H1 (cell line): ENCODE measurements around the gene EHD4. TPM values are rescaled to one million over a fixed set of nuclear protein-coding genes. Genes with fewer than 3 reads are reported as not detected.

Experiments
- CTCF ChIA-PET: fragments of 300-600 bp; sonication (Branson Sonifier 250); formaldehyde crosslinking; loops from one replicate; lab custom pipeline; 2021; ENCODE audit not compliant: partially characterized antibody; lab: Charles Lee
- POLR2A ChIA-PET: fragments of 300-600 bp; sonication (Branson Sonifier 250); formaldehyde crosslinking; loops from one replicate; lab custom pipeline; 2021; ENCODE audit warnings: inconsistent platforms; ENCODE audit not compliant: partially characterized antibody; lab: Charles Lee
- DNase-seq, 2 experiments: peaks; one replicate each; pipeline versions ENCODE4 v3.0.0 to v3.0.0-alpha.2; 2010 to 2022; ENCODE audit warnings: low spot score in 2 of 2, low read depth in 1 of 2, mixed read lengths in 1 of 2
- FAIRE-seq: peaks from 2 replicates; lab custom pipeline; 2011; peaks lifted over from hg19 to GRCh38; lab: Jason Lieb, UNC
- H2AFZ ChIP-seq: 2 replicates; pipeline ENCODE4 v1.8.1; 2012; ENCODE audit warnings: low read length, inconsistent platforms
- H2AK5ac ChIP-seq: 2 replicates; pipeline ENCODE4 v1.6.1; 2013; ENCODE audit warnings: low read depth, low read length
- H2BK120ac ChIP-seq: replicated peaks from 2 replicates; pipeline ENCODE3; 2013; ENCODE audit warnings: low read depth, low read length, inconsistent platforms
- H2BK12ac ChIP-seq: 2 replicates; pipeline ENCODE4 v1.6.1; 2013; ENCODE audit warnings: low read depth, low read length
- H2BK15ac ChIP-seq: 2 replicates; pipeline ENCODE4 v1.6.1; 2013; ENCODE audit warnings: low read length
- H2BK20ac ChIP-seq: 2 replicates; pipeline ENCODE4 v1.6.1; 2013; ENCODE audit warnings: low read length
- H2BK5ac ChIP-seq: 2 replicates; pipeline ENCODE4 v1.6.1; 2013; ENCODE audit warnings: low read depth, low read length
- H3K14ac ChIP-seq: 2 replicates; pipeline ENCODE4 v1.6.1; 2013; ENCODE audit warnings: inconsistent platforms; ENCODE audit not compliant: insufficient read length
- H3K18ac ChIP-seq: 2 replicates; pipeline ENCODE4 v1.6.1; 2013; ENCODE audit warnings: low read length; ENCODE audit errors: extremely low read depth
- H3K23ac ChIP-seq: 2 replicates; pipeline ENCODE4 v1.6.1; 2013; ENCODE audit warnings: inconsistent platforms; ENCODE audit not compliant: insufficient read length
- H3K23me2 ChIP-seq: 2 replicates; pipeline ENCODE4 v1.6.1; 2013; ENCODE audit warnings: low read depth, low read length
- H3K27ac ChIP-seq: 2 replicates; pipeline ENCODE4 v1.6.1; 2011; ENCODE audit warnings: low read depth, low read length, inconsistent platforms
- H3K27me3 ChIP-seq, 4 experiments: replicated peaks in 1 of 4; 1 replicate in 1 of 4; 2 replicates in 3 of 4; pipeline versions ENCODE4 v1.6.1 to v1.8.1; 2011 to 2013; ENCODE audit warnings: low read length in 3 of 4, mild to moderate bottlenecking in 3 of 4, inconsistent platforms in 2 of 4, mixed read lengths in 2 of 4, moderate library complexity in 1 of 4; ENCODE audit not compliant: control insufficient read depth in 3 of 4, insufficient read depth in 3 of 4; ENCODE audit errors: extremely low read depth in 1 of 4
- H3K36me3 ChIP-seq, 4 experiments: 2 replicates each; pipeline versions ENCODE4 v1.6.1 to v1.8.1; 2011 to 2013; ENCODE audit warnings: mild to moderate bottlenecking in 4 of 4, low read length in 3 of 4, moderate library complexity in 2 of 4, control low read depth in 1 of 4, inconsistent platforms in 1 of 4; ENCODE audit not compliant: insufficient read depth in 4 of 4, control insufficient read depth in 2 of 4
- H3K4ac ChIP-seq: replicated peaks from 2 replicates; pipeline ENCODE3; 2013; ENCODE audit warnings: low read length, low read depth, mixed read lengths, inconsistent platforms; ENCODE audit not compliant: insufficient read length
- H3K4me1 ChIP-seq, 4 experiments: replicated peaks in 1 of 4; 1 replicate in 1 of 4; 2 replicates in 3 of 4; pipeline versions ENCODE4 v1.6.1 to v1.8.1; 2011 to 2013; ENCODE audit warnings: low read length in 3 of 4, inconsistent platforms in 2 of 4, mixed read lengths in 1 of 4; ENCODE audit not compliant: insufficient read depth in 4 of 4, control insufficient read depth in 3 of 4
- H3K4me2 ChIP-seq, 2 experiments: 2 replicates each; pipeline versions ENCODE4 v1.6.1 to v1.8.1; 2011 to 2013; ENCODE audit warnings: low read depth in 2 of 2, low read length in 2 of 2, control low read depth in 1 of 2, inconsistent platforms in 1 of 2, mild to moderate bottlenecking in 1 of 2; ENCODE audit not compliant: insufficient read depth in 1 of 2
- H3K4me3 ChIP-seq, 4 experiments: fragments of 200-600, 300-600 bp in 1 of 4; sonication (generic), shearing (Covaris generic), sonication (Bioruptor Twin) in 1 of 4; 2 replicates each; pipeline versions ENCODE4 v1.5.1 to v1.8.1; 2011 to 2016; ENCODE audit warnings: low read length in 4 of 4, low read depth in 3 of 4, control low read depth in 2 of 4, inconsistent platforms in 2 of 4, mild to moderate bottlenecking in 2 of 4, mixed read lengths in 1 of 4, moderate library complexity in 1 of 4; ENCODE audit not compliant: insufficient read depth in 2 of 4; ENCODE audit errors: extremely low read depth in 1 of 4
- H3K56ac ChIP-seq: replicated peaks from 2 replicates; pipeline ENCODE3; 2013; ENCODE audit warnings: low read depth, mild to moderate bottlenecking, mixed read lengths, low read length, inconsistent platforms; ENCODE audit not compliant: insufficient read length
- H3K79me1 ChIP-seq: 2 replicates; pipeline ENCODE4 v1.6.1; 2013; ENCODE audit warnings: low read depth, low read length, control low read depth
- H3K79me2 ChIP-seq, 2 experiments: 2 replicates each; pipeline versions ENCODE4 v1.6.1 to v1.8.1; 2012 to 2013; ENCODE audit warnings: low read length in 2 of 2, mild to moderate bottlenecking in 2 of 2, inconsistent platforms in 1 of 2; ENCODE audit not compliant: insufficient read depth in 2 of 2, control insufficient read depth in 1 of 2
- H3K9ac ChIP-seq, 4 experiments: replicated peaks in 1 of 4; 1 replicate in 1 of 4; 2 replicates in 3 of 4; pipeline versions ENCODE4 v1.6.1 to v1.8.1; 2011 to 2013; ENCODE audit warnings: low read depth in 3 of 4, low read length in 3 of 4, control low read depth in 2 of 4, mild to moderate bottlenecking in 2 of 4, moderate library complexity in 2 of 4, inconsistent platforms in 1 of 4; ENCODE audit errors: extremely low read depth in 1 of 4
- H3K9me3 ChIP-seq, 2 experiments: 2 replicates each; pipeline versions ENCODE4 v1.6.1 to v1.8.1; 2012 to 2013; ENCODE audit warnings: mild to moderate bottlenecking in 2 of 2, moderate library complexity in 2 of 2, control low read depth in 1 of 2, inconsistent platforms in 1 of 2, low read depth in 1 of 2, low read length in 1 of 2, mixed read lengths in 1 of 2; ENCODE audit not compliant: insufficient read depth in 2 of 2
- H4K20me1 ChIP-seq, 2 experiments: replicated peaks in 1 of 2; 2 replicates each; pipeline versions ENCODE3 to v1.8.1; 2011 to 2013; ENCODE audit warnings: inconsistent platforms in 2 of 2, low read length in 2 of 2, mild to moderate bottlenecking in 1 of 2; ENCODE audit not compliant: insufficient read depth in 2 of 2, control insufficient read depth in 1 of 2
- H4K5ac ChIP-seq: 2 replicates; pipeline ENCODE4 v1.6.1; 2013; ENCODE audit warnings: low read length, low read depth, mixed read lengths, inconsistent platforms; ENCODE audit not compliant: insufficient read length
- H4K8ac ChIP-seq: 2 replicates; pipeline ENCODE4 v1.8.0; 2013; ENCODE audit warnings: mild to moderate bottlenecking, moderate library complexity, low read length, inconsistent platforms; ENCODE audit not compliant: insufficient read depth; ENCODE audit errors: extremely low read depth
- H4K91ac ChIP-seq: replicated peaks from 2 replicates; pipeline ENCODE3; 2013; ENCODE audit warnings: low read length, mixed read lengths, inconsistent platforms; ENCODE audit not compliant: insufficient read length
- CBX5 ChIP-seq: fragments of 300-800, 300-1000 bp; sonication (generic); IDR thresholded peaks from 2 replicates; pipeline ENCODE4 v1.7.1; 2016; ENCODE audit warnings: antibody characterized with exemption, low read length, low read depth
- EP300 ChIP-seq, 2 experiments: IDR thresholded peaks; 1 replicate in 1 of 2; 2 replicates in 1 of 2; pipeline ENCODE4 v1.6.1; 2011 to 2012; ENCODE audit warnings: low read depth in 2 of 2, low read length in 2 of 2, mild to moderate bottlenecking in 2 of 2, borderline replicate concordance in 1 of 2, inconsistent platforms in 1 of 2, moderate library complexity in 1 of 2
- EZH2 ChIP-seq: fragments of 200-600 bp; sonication (generic); IDR thresholded peaks from 2 replicates; pipeline ENCODE4 v1.7.1; 2012; ENCODE audit warnings: low read depth, mild to moderate bottlenecking, moderate library complexity, low read length, inconsistent platforms; ENCODE audit not compliant: severe bottlenecking
- SIX5 ChIP-seq: IDR thresholded peaks from 2 replicates; pipeline ENCODE4 v1.6.1; 2011; ENCODE audit warnings: mild to moderate bottlenecking, low read depth, low read length
- SP1 ChIP-seq: IDR thresholded peaks from 2 replicates; pipeline ENCODE4 v1.6.1; 2011; ENCODE audit warnings: low read depth, low read length
- TAF7 ChIP-seq: optimal IDR thresholded peaks from 2 replicates; pipeline ENCODE3; 2011; ENCODE audit warnings: low read depth, mild to moderate bottlenecking, inconsistent platforms, low read length, moderate library complexity, borderline replicate concordance
- WGBS, 2 experiments: shearing (Covaris generic) in 1 of 2; methylation state at CpG; one replicate each; pipeline versions ENCODE4 v1.1.6 to v1.1.7; 2013 to 2015; ENCODE audit warnings: low lambda C conversion rate in 2 of 2, mixed read lengths in 2 of 2, inconsistent platforms in 1 of 2, low coverage in 1 of 2, missing lambda C conversion rate in 1 of 2; ENCODE audit not compliant: insufficient replicate concordance in 2 of 2, insufficient coverage in 1 of 2, insufficient read length in 1 of 2; ENCODE audit errors: extremely low coverage in 1 of 2, missing lambda C conversion rate in 1 of 2; 5-methylcytosine and 5-hydroxymethylcytosine counted together
- polyA plus RNA-seq, 7 experiments: library from polyadenylated mRNA; depleted of rRNA in 3 of 7; stranded (reverse) in 5 of 7; unstranded in 2 of 7; fragments of >200 nt in 5 of 7; fragments of 200-250 nt in 2 of 7; gene quantifications; 1 replicate in 5 of 7; 2 replicates in 1 of 7; 4 replicates in 1 of 7; pipeline versions ENCODE4 v1.2.1 to v1.2.3, GENCODE V29; 2011 to 2013; ENCODE audit warnings: missing spikeins in 2 of 7, mixed read lengths in 2 of 7
- total RNA-seq: library from RNA; stranded (reverse); fragmentation: NEBNext Ultra II Directional; extraction: Animal tissue kit (Norgen Biotek cat#: 25700); gene quantifications from 2 replicates; pipeline ENCODE4 v1.2.1, GENCODE V29; 2021
- TF ChIP-seq, protein P1 (sequence below), 3 experiments: IDR thresholded peaks; 1 replicate in 2 of 3; 2 replicates in 1 of 3; pipeline versions ENCODE4 v1.5.1 to v1.6.1; 2011; ENCODE audit warnings: low read length in 3 of 3, mild to moderate bottlenecking in 3 of 3, inconsistent platforms in 2 of 3, low read depth in 1 of 3, moderate library complexity in 1 of 3; ENCODE audit not compliant: insufficient read depth in 1 of 3; ENCODE audit errors: control extremely low read depth in 1 of 3

Gene EHD4
- total and polyA plus RNA-seq, 2 of the 8 experiments (the other 6 are each of a cell fraction or from before 2014, with no cell fraction given) = 17.5 to 24.5 TPM

DNA sequence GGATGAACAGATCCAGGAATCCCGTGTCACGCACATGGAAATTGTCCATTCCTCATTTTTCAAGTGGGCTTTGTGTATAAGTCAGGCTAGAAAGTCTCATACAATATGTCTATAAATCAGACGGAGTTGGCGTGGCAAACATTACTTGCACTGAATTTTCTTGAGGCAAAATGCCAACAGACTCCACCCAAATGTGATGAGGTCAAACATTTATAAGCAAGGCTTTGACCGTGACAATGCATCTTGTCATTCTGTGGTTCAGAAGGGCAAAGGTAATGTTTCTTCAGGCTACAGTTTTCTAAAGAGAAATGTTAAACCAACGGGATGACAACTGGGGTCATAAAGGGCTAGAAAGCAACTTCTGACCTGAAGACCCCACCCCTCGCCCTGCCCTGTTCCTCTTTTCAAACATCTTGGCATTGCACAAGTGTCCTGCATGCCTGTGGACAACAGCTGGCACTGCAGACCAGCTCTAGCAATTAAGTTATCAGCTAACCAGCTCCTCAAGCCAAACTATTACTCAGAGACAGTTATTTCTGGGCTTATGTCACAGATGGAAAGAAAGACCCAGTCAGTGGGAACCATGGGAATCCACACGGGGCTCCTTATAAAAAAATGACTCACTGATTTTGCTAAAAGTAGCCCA is 42.0 kb downstream of the EHD4 start:
- FAIRE-seq (no peak), DNase-seq (no peak)
- ChIA-PET POLR2A (interaction anchor here (0.7 kb wide), 1 partner anchor 10 kb away, joined by 3 read pairs; no protein-coding TSS in a partner anchor), CTCF (interaction anchor here (1.2 to 1.8 kb wide), 3 partner anchors 19 to 35 kb away, joined by 3 to 7 read pairs (median 4); no protein-coding TSS in a partner anchor)
- H2BK120ac ChIP-seq = no peak overlapping the region
- H3K9ac ChIP-seq = no peak overlapping the region
- H4K20me1 ChIP-seq = peaks cover 2 to 8% of the 10 kb centered on the region in 2 experiments
- H2AFZ ChIP-seq = no peak overlapping the region
- no peak overlapping the region for H4K91ac ChIP-seq
- H2BK5ac ChIP-seq = no peak overlapping the region
- no peak overlapping the region for H3K4me3 ChIP-seq
- no peaks in the 10 kb centered on the region for H3K36me3 ChIP-seq
- H3K14ac ChIP-seq = no peak overlapping the region
- H3K27me3 ChIP-seq = no peaks in the 10 kb centered on the region
- 88% methylated on average over 8 of the region's 8 CpGs; no CpG with 5 or more reads in 1 of the 2 experiments for WGBS, 2 experiments
- no peak overlapping the region for H3K4me2 ChIP-seq
- H4K8ac ChIP-seq = no peak overlapping the region
- no peak overlapping the region for H3K18ac ChIP-seq
- H3K9me3 ChIP-seq = no peaks in the 10 kb centered on the region
- no peaks in the 10 kb centered on the region for H3K23me2 ChIP-seq
- no peak overlapping the region for H3K27ac ChIP-seq
- no peak overlapping the region for H2BK20ac ChIP-seq
- no peak overlapping the region for H3K4ac ChIP-seq
- peaks cover 13% of the 10 kb centered on the region for H3K79me1 ChIP-seq
- H2AK5ac ChIP-seq = no peak overlapping the region
- H3K56ac ChIP-seq = no peak overlapping the region
- no peak overlapping the region for H3K23ac ChIP-seq
- no peaks in the 10 kb centered on the region for H3K79me2 ChIP-seq
- H2BK12ac ChIP-seq = no peak overlapping the region
- H3K4me1 ChIP-seq = peaks cover 4 to 13% (median 8%) of the 10 kb centered on the region in 4 experiments
- no peak overlapping the region for H2BK15ac ChIP-seq
- no peak overlapping the region for H4K5ac ChIP-seq
- no peak for TF ChIP-seq EZH2
- TF ChIP-seq TAF7 = no peak
- TF ChIP-seq CBX5 = no peak
- no peak for TF ChIP-seq SP1
- TF ChIP-seq, protein P1, sequence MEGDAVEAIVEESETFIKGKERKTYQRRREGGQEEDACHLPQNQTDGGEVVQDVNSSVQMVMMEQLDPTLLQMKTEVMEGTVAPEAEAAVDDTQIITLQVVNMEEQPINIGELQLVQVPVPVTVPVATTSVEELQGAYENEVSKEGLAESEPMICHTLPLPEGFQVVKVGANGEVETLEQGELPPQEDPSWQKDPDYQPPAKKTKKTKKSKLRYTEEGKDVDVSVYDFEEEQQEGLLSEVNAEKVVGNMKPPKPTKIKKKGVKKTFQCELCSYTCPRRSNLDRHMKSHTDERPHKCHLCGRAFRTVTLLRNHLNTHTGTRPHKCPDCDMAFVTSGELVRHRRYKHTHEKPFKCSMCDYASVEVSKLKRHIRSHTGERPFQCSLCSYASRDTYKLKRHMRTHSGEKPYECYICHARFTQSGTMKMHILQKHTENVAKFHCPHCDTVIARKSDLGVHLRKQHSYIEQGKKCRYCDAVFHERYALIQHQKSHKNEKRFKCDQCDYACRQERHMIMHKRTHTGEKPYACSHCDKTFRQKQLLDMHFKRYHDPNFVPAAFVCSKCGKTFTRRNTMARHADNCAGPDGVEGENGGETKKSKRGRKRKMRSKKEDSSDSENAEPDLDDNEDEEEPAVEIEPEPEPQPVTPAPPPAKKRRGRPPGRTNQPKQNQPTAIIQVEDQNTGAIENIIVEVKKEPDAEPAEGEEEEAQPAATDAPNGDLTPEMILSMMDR (IDR thresholded peaks at IDR 0.05; ENCODE audit: control extremely low read depth in 1 of 3, insufficient read depth in 1 of 3, low read depth in 1 of 3, low read length in 3 of 3) = no peak
- no peak for TF ChIP-seq SIX5
- TF ChIP-seq EP300 (IDR thresholded peaks at IDR 0.05; ENCODE audit: borderline replicate concordance in 1 of 2, low read depth in 2 of 2, low read length in 2 of 2) = no peak
